GM21529 (cell line): ENCODE data around the gene THOC1.
"Not testable (repeated sequence)": the region's sequence is repeated elsewhere in the genome, so short reads cannot be mapped to it uniquely, and the experiment has no call there.

ENCODE experiments used
- ATAC-seq: cut with Tn5 transposase; IDR thresholded peaks from one replicate; pipeline ENCODE4 v1.9.1; 2021; ENCODE audit not compliant: unreplicated experiment

THOC1 gene

GRCh38 chr18:267688-268552 is at the start of gene THOC1:
THOC1 (minus strand) TSS chr18:268047; CDS start chr18:268019, 28 bp downstream.
- peak; percentile 90 for ATAC-seq

- no peak for ATAC-seq
These were observed 49.8 kb upstream of the THOC1 start for GRCh38 chr18:317618-318017.

- ATAC-seq: no peak
These were observed 48.5 kb upstream of the THOC1 start for GRCh38 chr18:316393-316792.

GRCh38 chr18:313931-314330 is 46.1 kb upstream of the THOC1 start:
- no peak for ATAC-seq

- ATAC-seq: no peak
These were observed 44.6 kb upstream of the THOC1 start for GRCh38 chr18:312415-312814.

GRCh38 chr18:310042-310441 is 42.2 kb upstream of the THOC1 start:
- no peak for ATAC-seq

- not testable (repeated sequence) for ATAC-seq
These were observed 40.2 kb upstream of the THOC1 start for GRCh38 chr18:308086-308485.

GRCh38 chr18:306608-307255 is 38.9 kb upstream of the THOC1 start:
- ATAC-seq: no peak

GRCh38 chr18:305003-305501 is 37.2 kb upstream of the THOC1 start:
- ATAC-seq: no peak

GRCh38 chr18:303607-304006 is 35.8 kb upstream of the THOC1 start:
- ATAC-seq: no peak

GRCh38 chr18:303011-303410 is 35.2 kb upstream of the THOC1 start:
- no peak for ATAC-seq

- ATAC-seq: no peak
These were observed 34.2 kb upstream of the THOC1 start for GRCh38 chr18:302097-302496.

- no peak for ATAC-seq
These were observed 30.1 kb upstream of the THOC1 start for GRCh38 chr18:297936-298335.

- no peak for ATAC-seq
These were observed 28.1 kb upstream of the THOC1 start for GRCh38 chr18:295756-296490.

GRCh38 chr18:294566-294965 is 26.7 kb upstream of the THOC1 start:
- no peak for ATAC-seq

- no peak for ATAC-seq
These were observed 25.7 kb upstream of the THOC1 start for GRCh38 chr18:293536-293935.

GRCh38 chr18:292271-292670 is 24.4 kb upstream of the THOC1 start:
- ATAC-seq: no peak

GRCh38 chr18:289970-290369 is 22.1 kb upstream of the THOC1 start:
- ATAC-seq: not testable (repeated sequence)

GRCh38 chr18:289026-289425 is 21.2 kb upstream of the THOC1 start:
- ATAC-seq: no peak

GRCh38 chr18:286515-287310 is 18.9 kb upstream of the THOC1 start:
- ATAC-seq: no peak

GRCh38 chr18:285817-286216 is 18.0 kb upstream of the THOC1 start:
- no peak for ATAC-seq
